HG03097 (cell line): ENCODE measurements around the gene TMEM37.

Source experiments
- ATAC-seq: cut with Tn5 transposase; IDR thresholded peaks from one replicate; pipeline ENCODE4 v1.9.1; 2021; ENCODE audit not compliant: unreplicated experiment, low FRiP score

The TMEM37 gene

DNA sequence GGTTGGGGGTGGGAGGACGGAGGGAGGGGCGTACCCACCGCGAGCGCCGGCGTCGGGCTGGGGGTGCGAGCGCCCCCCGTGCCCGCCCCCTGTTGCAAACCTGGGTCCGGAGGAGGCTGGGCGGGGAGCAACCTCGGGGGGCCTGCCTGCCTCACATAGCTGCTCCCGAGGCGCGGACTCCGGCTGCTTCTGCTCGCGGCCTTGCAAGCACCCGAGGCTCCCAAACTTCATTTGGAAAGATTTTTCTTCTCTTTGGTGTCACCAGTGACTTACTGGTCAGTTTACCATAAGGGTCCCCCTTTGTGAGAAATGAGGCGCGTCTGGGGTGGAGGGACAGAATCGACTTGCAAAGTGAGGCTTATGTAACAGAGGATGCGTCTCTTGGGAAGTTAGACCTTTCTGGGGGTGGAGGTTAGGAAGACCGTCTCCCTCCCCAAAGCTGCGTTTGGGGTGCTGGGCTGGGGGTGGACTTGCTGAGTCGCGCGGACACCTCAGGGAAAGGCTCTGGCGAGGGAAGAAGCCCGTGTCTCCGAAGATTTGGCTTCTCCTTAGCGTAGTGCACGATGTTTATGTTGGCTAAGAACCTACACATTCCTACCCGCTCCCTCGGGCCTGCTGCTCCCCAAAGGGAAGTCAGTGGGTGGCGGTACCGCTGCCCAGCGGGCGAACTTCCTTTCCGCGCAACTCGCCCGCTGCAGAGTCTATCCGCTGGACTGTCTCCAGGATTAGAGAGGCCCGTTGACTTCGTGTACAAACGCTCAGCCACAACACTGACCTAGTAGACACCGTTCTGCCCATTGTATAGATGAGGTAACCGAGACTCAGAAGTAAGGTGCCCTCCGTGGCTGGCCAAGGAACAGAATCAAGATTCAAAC lies 559 bp downstream of the TMEM37 start:
- no peak for ATAC-seq

GRCh38 chr2:119432851-119433522 lies 1.3 kb downstream of the TMEM37 start:
- no peak for ATAC-seq

DNA sequence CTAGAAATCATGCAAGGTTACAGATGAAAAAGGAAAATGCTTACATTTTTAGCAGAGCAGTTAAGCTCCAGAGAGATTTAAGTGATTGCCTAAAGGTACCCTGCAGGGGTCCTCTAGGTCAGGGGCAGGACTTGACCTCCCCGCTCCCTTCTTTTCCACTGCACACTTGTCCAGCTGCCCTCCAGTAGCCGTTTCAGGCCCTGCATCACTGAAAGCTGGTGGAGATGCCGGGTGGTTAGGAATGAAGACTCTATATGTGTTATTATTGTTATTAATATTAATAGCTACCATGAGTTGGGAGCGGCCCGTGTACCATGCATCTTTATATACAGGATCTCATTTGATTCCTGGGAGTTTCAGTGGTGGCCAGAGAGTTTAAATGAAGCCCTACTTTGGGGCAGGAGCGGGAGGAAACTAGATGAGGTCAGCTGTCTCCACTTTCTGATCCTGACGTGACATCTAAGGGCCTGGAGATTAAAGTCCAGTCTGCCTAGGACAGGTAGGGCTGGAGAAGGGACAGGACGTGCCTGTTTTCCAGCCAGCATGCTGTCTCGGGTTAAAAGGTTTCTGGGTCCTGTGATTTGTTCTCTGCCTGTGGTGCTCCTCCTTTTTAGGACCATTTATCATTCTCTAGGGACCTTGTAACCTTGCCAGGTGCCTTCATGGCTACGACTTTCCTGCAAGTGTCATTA lies 2.1 kb downstream of the TMEM37 start:
- no peak for ATAC-seq

DNA sequence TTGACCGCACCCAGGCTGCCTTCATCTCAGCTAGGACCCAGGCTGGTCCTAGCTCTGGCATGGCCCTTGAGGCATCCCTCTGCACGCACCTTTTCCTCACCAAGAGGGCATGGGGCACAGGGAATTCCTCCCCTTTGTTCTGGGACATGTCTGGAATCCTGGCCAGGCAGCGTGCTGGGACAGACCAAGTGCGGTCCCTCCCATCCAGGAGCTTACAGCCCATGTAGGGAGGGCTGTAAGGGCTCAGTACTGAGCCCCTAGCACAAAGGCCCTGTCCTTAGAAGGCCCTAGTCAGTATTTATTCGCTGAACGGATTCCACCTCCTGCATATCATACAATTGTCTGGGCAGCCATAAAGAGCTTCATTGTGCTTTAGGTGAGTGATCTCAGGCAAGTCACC lies 3.0 kb downstream of the TMEM37 start:
- ATAC-seq = no peak

- no peak for ATAC-seq
Measured at GRCh38 chr2:119435081-119435952, 3.7 kb downstream of the TMEM37 start.

- no peak for ATAC-seq
Measured at GRCh38 chr2:119435953-119436297, 4.3 kb downstream of the TMEM37 start.

GRCh38 chr2:119436993-119437772 lies 5.5 kb downstream of the TMEM37 start:
- no peak for ATAC-seq

GRCh38 chr2:119438128-119438656 lies 6.5 kb downstream of the TMEM37 start:
- ATAC-seq = no peak

- no peak for ATAC-seq
Measured at GRCh38 chr2:119438726-119439284, 7.2 kb downstream of the TMEM37 start.

- no peak for ATAC-seq
Measured at GRCh38 chr2:119439574-119440500, 8.2 kb downstream of the TMEM37 start.

GRCh38 chr2:119440501-119440870 lies 8.8 kb downstream of the TMEM37 start:
- no peak for ATAC-seq

GRCh38 chr2:119440873-119441272 lies 9.2 kb downstream of the TMEM37 start:
- no peak for ATAC-seq

- ATAC-seq = no peak
Measured at GRCh38 chr2:119441376-119442225, 9.9 kb downstream of the TMEM37 start.

GRCh38 chr2:119442226-119442619 lies 10.6 kb downstream of the TMEM37 start:
- no peak for ATAC-seq

DNA sequence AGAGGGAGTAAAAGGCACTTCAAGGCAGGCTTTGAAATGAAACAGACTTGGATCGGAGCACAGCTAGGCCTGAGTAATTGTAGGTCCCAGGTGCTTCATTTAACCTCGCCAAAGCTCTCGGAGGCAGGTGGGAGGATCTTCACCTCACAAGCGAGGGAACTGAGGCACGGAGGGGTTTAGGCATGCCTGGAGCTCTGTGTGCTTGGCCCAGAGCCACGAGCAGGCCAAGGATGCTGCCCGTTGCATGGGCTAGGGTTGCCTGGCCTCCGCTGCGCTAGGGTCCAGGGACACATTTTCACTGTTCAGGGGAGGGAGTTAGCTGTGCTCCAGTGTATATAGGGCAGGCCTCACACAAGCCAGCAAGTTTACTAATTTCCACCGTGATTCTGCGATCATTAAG lies 11.2 kb downstream of the TMEM37 start:
- no peak for ATAC-seq

- ATAC-seq = no peak
Measured at GRCh38 chr2:119446037-119446436, 14.4 kb downstream of the TMEM37 start.

DNA sequence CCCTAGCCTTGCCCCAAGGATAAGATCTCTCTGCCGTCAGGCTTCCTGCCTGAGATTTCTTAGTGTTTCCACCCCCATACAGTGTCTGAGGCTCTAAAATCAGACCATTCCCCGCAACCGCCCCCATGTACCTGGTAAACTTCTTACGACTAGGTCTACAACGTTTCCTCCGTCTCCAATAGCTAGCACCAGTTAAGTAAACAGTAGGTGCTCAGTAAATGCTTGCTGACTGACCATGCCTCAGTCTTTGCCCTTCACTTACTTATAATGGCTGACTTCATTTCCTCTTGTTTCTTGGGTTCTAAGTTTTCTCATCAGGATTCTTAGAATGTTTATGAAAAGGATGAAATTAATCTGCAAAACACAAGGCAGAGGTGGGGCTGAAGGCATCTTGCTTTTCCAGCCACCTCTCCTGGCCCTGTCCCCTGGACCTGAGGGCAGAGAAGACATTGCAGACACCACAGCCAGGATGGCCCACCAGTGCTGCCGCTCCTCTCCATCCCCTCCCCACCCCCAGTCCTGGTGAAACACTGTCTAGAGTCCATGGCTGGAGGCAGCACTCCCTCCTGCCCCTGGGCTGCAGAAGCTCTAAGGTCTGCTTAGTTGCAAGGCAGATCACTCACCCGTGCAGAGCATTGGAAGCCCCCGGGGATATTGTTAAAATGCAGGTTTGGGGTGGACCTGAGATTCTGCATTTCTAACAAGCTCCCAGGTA lies 16.9 kb downstream of the TMEM37 start:
- no peak for ATAC-seq
